HEK293 (cell line): ENCODE data around the gene LIPK.

Source experiments
- CTCF ChIA-PET: fragments of 350-600 bp; formaldehyde crosslinking; extraction: SDS; loops from one replicate; lab custom pipeline; 2021; ENCODE audit warnings: antibody characterized with exemption; lab: Yijun Ruan, JAX
- POLR2A ChIA-PET: fragments of 300-600 bp; formaldehyde crosslinking; extraction: SDS; loops from one replicate; lab custom pipeline; 2020; ENCODE audit warnings: antibody characterized with exemption, inconsistent platforms; lab: Yijun Ruan, JAX
- H3K27ac ChIP-seq: fragments of 200-500 bp; sonication (Bioruptor generic); 2 replicates; pipeline ENCODE4 v1.5.1; 2014; ENCODE audit warnings: low read depth, low read length, control low read depth, inconsistent platforms; ENCODE audit errors: extremely low read depth
- H3K36me3 ChIP-seq, 2 experiments: fragments of 200-500 bp in 1 of 2; sonication (Bioruptor generic) in 1 of 2; 1 replicate in 1 of 2; 2 replicates in 1 of 2; pipeline ENCODE4 v1.5.1; 2014 to 2017; ENCODE audit warnings: inconsistent platforms in 2 of 2, low read length in 2 of 2; ENCODE audit not compliant: control insufficient read depth in 2 of 2, insufficient read depth in 1 of 2
- H3K4me1 ChIP-seq: fragments of 200-500 bp; sonication (Bioruptor generic); 2 replicates; pipeline ENCODE4 v1.5.1; 2014; ENCODE audit warnings: mild to moderate bottlenecking, low read length, inconsistent platforms; ENCODE audit not compliant: control insufficient read depth, insufficient read depth
- H3K4me3 ChIP-seq: 2 replicates; pipeline ENCODE4 v1.5.1; 2011; ENCODE audit warnings: low read depth, mild to moderate bottlenecking, control low read depth, low read length, moderate library complexity
- H3K9me3 ChIP-seq: fragments of 200-500 bp; sonication (Bioruptor generic); 2 replicates; pipeline ENCODE4 v1.5.1; 2014; ENCODE audit warnings: low read depth, low read length, inconsistent platforms; ENCODE audit not compliant: control insufficient read depth, insufficient read depth
- BCL11A ChIP-seq: fragments of 450-650 bp; formaldehyde crosslinking; IDR thresholded peaks from 2 replicates; pipeline ENCODE4 v1.5.1; 2016; ENCODE audit warnings: low read depth, missing biosample characterization, missing genetic modification characterization
- KLF1 ChIP-seq: fragments of 450-650 bp; formaldehyde crosslinking; IDR thresholded peaks from 2 replicates; pipeline ENCODE4 v1.5.1; 2016; ENCODE audit warnings: missing biosample characterization, missing genetic modification characterization
- MZF1 ChIP-seq: fragments of 450-650 bp; formaldehyde crosslinking; IDR thresholded peaks from 2 replicates; pipeline ENCODE4 v1.5.1; 2017; ENCODE audit warnings: missing biosample characterization, missing genetic modification characterization, borderline replicate concordance
- ZFP41 ChIP-seq: fragments of 450-650 bp; formaldehyde crosslinking; IDR thresholded peaks from 2 replicates; pipeline ENCODE4 v1.5.1; 2016; ENCODE audit warnings: missing biosample characterization, missing genetic modification characterization, borderline replicate concordance
- ZNF112 ChIP-seq: fragments of 450-650 bp; formaldehyde crosslinking; IDR thresholded peaks from 2 replicates; pipeline ENCODE4 v1.5.0; 2017; ENCODE audit warnings: missing biosample characterization, missing genetic modification characterization
- ZNF114 ChIP-seq: fragments of 450-650 bp; formaldehyde crosslinking; IDR thresholded peaks from 2 replicates; pipeline ENCODE4 v1.5.0; 2017; ENCODE audit warnings: missing biosample characterization, missing genetic modification characterization
- ZNF214 ChIP-seq: fragments of 450-650 bp; formaldehyde crosslinking; IDR thresholded peaks from 2 replicates; pipeline ENCODE4 v1.5.1; 2017; ENCODE audit warnings: missing biosample characterization, mild to moderate bottlenecking, missing genetic modification characterization, borderline replicate concordance
- ZNF223 ChIP-seq: fragments of 450-650 bp; formaldehyde crosslinking; IDR thresholded peaks from 2 replicates; pipeline ENCODE4 v1.5.1; 2016; ENCODE audit warnings: missing biosample characterization, missing genetic modification characterization
- ZNF274 ChIP-seq, 2 experiments: fragments of 200-500 bp in 1 of 2; fragments of 450-650 bp in 1 of 2; sonication (Bioruptor generic) in 1 of 2; formaldehyde crosslinking in 1 of 2; IDR thresholded peaks; 2 replicates each; pipeline versions ENCODE4 v1.5.1 to v1.6.1; 2014 to 2016; ENCODE audit warnings: borderline replicate concordance in 1 of 2, inconsistent platforms in 1 of 2, low read length in 1 of 2, missing biosample characterization in 1 of 2, missing genetic modification characterization in 1 of 2
- ZNF292 ChIP-seq: fragments of 450-650 bp; formaldehyde crosslinking; IDR thresholded peaks from 2 replicates; pipeline ENCODE4 v1.5.1; 2016; ENCODE audit warnings: low read depth, missing biosample characterization, missing genetic modification characterization, borderline replicate concordance
- ZNF341 ChIP-seq: fragments of 450-650 bp; formaldehyde crosslinking; IDR thresholded peaks from 2 replicates; pipeline ENCODE4; 2016; ENCODE audit warnings: low read depth, missing biosample characterization, missing genetic modification characterization
- ZNF416 ChIP-seq: fragments of 450-650 bp; formaldehyde crosslinking; IDR thresholded peaks from 2 replicates; pipeline ENCODE4 v1.5.1; 2016; ENCODE audit warnings: missing biosample characterization, missing genetic modification characterization
- ZNF544 ChIP-seq: fragments of 450-650 bp; formaldehyde crosslinking; IDR thresholded peaks from 2 replicates; pipeline ENCODE4 v1.5.0; 2017; ENCODE audit warnings: missing biosample characterization, missing genetic modification characterization
- ZNF560 ChIP-seq: fragments of 450-650 bp; formaldehyde crosslinking; IDR thresholded peaks from 2 replicates; pipeline ENCODE4 v1.5.1; 2017; ENCODE audit warnings: missing biosample characterization, missing genetic modification characterization, borderline replicate concordance
- ZNF585B ChIP-seq: fragments of 450-650 bp; formaldehyde crosslinking; IDR thresholded peaks from 2 replicates; pipeline ENCODE4 v1.5.1; 2016; ENCODE audit warnings: missing biosample characterization, missing genetic modification characterization
- ZNF596 ChIP-seq: fragments of 450-650 bp; IDR thresholded peaks from 2 replicates; pipeline ENCODE4 v1.5.0; 2018; ENCODE audit warnings: missing biosample characterization, mild to moderate bottlenecking, missing genetic modification characterization, moderate library complexity
- ZNF660 ChIP-seq: fragments of 450-650 bp; IDR thresholded peaks from 2 replicates; pipeline ENCODE4 v1.5.1; 2018; ENCODE audit warnings: missing biosample characterization, mild to moderate bottlenecking, missing genetic modification characterization
- ZNF701 ChIP-seq: fragments of 450-650 bp; formaldehyde crosslinking; IDR thresholded peaks from 2 replicates; pipeline ENCODE4 v1.5.1; 2016; ENCODE audit warnings: missing biosample characterization, missing genetic modification characterization
- ZNF785 ChIP-seq: fragments of 450-650 bp; formaldehyde crosslinking; IDR thresholded peaks from 2 replicates; pipeline ENCODE4 v1.5.1; 2016; ENCODE audit warnings: missing biosample characterization, missing genetic modification characterization
- TF ChIP-seq, protein P1 (sequence below): fragments of 450-650 bp; formaldehyde crosslinking; IDR thresholded peaks from 2 replicates; pipeline ENCODE4 v1.5.1; 2016; ENCODE audit warnings: missing biosample characterization, missing genetic modification characterization, borderline replicate concordance
- TF ChIP-seq, protein P2 (sequence below): fragments of 450-650 bp; formaldehyde crosslinking; IDR thresholded peaks from 2 replicates; pipeline ENCODE4 v1.5.1; 2016; ENCODE audit warnings: missing biosample characterization, missing genetic modification characterization
- TF ChIP-seq, protein P3 (sequence below): fragments of 450-650 bp; formaldehyde crosslinking; IDR thresholded peaks from 2 replicates; pipeline ENCODE4 v1.5.1; 2016; ENCODE audit warnings: missing biosample characterization, missing genetic modification characterization

Gene LIPK

DNA sequence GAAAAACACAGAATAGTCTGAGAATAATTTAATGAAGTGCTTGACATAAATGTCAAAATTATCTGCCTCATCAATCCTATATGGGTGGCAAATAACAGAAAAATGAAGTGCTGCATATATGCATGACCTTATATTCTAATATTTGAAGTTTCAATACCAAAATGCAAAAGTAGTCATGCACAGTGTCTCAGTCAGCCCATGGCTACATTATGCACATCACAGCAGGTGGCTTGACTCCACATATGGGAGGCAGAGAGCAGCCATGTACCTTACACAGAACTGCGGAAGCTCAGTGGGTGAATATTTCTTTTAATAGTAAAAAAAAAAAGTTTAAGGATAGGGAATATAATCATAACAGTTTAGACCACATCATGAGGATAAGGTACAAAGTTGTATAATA is 36.4 kb downstream of the LIPK start:
- ChIA-PET CTCF (interaction anchor here (0.7 to 2.0 kb wide), 2 partner anchors 14 to 147 kb away, joined by 3 to 7 read pairs; no protein-coding TSS in a partner anchor), POLR2A (no interaction called here)
- no peaks in the 10 kb centered on the region for H3K36me3 ChIP-seq
- no peak overlapping the region for H3K27ac ChIP-seq
- TF ChIP-seq KLF1 (tag by site-specific recombination) (no peak), ZNF214 (tag by site-specific recombination) (no peak), ZNF114 (tag by site-specific recombination) (no peak), ZNF544 (no peak), ZNF660 (tag by site-specific recombination) (no peak), ZNF274 (IDR thresholded peaks at IDR 0.05; ENCODE audit: low read length) (no peak), ZNF274 (tag by site-specific recombination; IDR thresholded peaks at IDR 0.05; ENCODE audit: borderline replicate concordance) (no peak), BCL11A (tag by site-specific recombination) (no peak), ZNF341 (tag by site-specific recombination) (no peak), ZNF585B (tag by site-specific recombination) (no peak), ZNF701 (tag by site-specific recombination) (no peak), ZNF292 (no peak), ZNF223 (tag by site-specific recombination) (no peak)
- TF ChIP-seq, protein P1, sequence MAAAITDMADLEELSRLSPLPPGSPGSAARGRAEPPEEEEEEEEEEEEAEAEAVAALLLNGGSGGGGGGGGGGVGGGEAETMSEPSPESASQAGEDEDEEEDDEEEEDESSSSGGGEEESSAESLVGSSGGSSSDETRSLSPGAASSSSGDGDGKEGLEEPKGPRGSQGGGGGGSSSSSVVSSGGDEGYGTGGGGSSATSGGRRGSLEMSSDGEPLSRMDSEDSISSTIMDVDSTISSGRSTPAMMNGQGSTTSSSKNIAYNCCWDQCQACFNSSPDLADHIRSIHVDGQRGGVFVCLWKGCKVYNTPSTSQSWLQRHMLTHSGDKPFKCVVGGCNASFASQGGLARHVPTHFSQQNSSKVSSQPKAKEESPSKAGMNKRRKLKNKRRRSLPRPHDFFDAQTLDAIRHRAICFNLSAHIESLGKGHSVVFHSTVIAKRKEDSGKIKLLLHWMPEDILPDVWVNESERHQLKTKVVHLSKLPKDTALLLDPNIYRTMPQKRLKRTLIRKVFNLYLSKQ (tag by site-specific recombination): no peak
- TF ChIP-seq, protein P2, sequence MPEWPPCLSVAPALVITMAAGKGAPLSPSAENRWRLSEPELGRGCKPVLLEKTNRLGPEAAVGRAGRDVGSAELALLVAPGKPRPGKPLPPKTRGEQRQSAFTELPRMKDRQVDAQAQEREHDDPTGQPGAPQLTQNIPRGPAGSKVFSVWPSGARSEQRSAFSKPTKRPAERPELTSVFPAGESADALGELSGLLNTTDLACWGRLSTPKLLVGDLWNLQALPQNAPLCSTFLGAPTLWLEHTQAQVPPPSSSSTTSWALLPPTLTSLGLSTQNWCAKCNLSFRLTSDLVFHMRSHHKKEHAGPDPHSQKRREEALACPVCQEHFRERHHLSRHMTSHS (tag by site-specific recombination): no peak
- TF ChIP-seq, all 188 proteins: peak for 0
- no peaks in the 10 kb centered on the region for H3K4me1 ChIP-seq
- H3K9me3 ChIP-seq: no peaks in the 10 kb centered on the region; the same call in 1 of the 2 replicates
- no peak overlapping the region for H3K4me3 ChIP-seq

DNA sequence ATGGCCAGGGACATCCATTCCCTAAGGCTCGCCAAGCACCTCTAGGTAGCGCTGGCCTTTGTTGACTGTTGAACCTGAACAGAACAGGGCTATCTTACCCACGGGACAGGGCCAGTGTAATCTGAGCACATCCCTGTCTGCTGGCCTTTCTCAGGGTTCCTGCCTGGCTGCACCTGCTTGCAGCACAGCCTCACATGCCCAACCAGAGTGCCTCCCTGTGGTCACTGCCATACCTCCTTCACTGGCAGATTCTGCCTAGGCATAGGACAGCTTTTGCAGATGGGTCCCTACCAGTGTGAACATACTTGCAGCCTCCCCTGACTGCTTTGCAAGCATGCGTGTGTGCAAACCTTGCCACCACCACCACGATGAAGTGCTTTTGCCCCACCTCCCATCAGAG is 38.0 kb downstream of the LIPK start:
- H3K9me3 ChIP-seq: no peaks in the 10 kb centered on the region; the same call in 1 of the 2 replicates
- no peak overlapping the region for H3K27ac ChIP-seq
- H3K4me3 ChIP-seq: no peak overlapping the region
- POLR2A ChIA-PET: no interaction called here
- CTCF ChIA-PET: interaction anchor here (0.7 to 1.6 kb wide), 3 partner anchors 9 to 39 kb away, joined by 3 to 6 read pairs (median 4); no protein-coding TSS in a partner anchor
- H3K4me1 ChIP-seq: no peaks in the 10 kb centered on the region
- TF ChIP-seq ZNF560 (no peak), ZFP41 (tag by site-specific recombination) (no peak), ZNF112 (tag by site-specific recombination) (no peak), ZNF785 (tag by site-specific recombination) (no peak), MZF1 (tag by site-specific recombination) (no peak), ZNF596 (tag by site-specific recombination) (no peak), ZNF416 (no peak)
- TF ChIP-seq, protein P3, sequence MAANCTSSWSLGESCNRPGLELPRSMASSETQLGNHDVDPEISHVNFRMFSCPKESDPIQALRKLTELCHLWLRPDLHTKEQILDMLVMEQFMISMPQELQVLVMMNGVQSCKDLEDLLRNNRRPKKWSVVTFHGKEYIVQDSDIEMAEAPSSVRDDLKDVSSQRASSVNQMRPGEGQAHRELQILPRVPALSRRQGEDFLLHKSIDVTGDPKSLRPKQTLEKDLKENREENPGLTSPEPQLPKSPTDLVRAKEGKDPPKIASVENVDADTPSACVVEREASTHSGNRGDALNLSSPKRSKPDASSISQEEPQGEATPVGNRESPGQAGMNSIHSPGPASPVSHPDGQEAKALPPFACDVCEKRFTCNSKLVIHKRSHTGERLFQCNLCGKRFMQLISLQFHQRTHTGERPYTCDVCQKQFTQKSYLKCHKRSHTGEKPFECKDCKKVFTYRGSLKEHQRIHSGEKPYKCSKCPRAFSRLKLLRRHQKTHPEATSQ: no peak
- TF ChIP-seq, all 188 proteins: peak for 0
- H3K36me3 ChIP-seq: no peaks in the 10 kb centered on the region
